ENCODE data around the gene GIGYF1.
"Not testable (repeated sequence)": the region's sequence is repeated elsewhere in the genome, so short reads cannot be mapped to it uniquely, and the experiment has no call there.

GIGYF1 gene

GRCh38 chr7:100671353-100672327, 22.4 kb downstream of the GIGYF1 start:
- DNase-seq: no peak

GRCh38 chr7:100670074-100670473, 24.0 kb downstream of the GIGYF1 start:
- no peak for DNase-seq

DNA sequence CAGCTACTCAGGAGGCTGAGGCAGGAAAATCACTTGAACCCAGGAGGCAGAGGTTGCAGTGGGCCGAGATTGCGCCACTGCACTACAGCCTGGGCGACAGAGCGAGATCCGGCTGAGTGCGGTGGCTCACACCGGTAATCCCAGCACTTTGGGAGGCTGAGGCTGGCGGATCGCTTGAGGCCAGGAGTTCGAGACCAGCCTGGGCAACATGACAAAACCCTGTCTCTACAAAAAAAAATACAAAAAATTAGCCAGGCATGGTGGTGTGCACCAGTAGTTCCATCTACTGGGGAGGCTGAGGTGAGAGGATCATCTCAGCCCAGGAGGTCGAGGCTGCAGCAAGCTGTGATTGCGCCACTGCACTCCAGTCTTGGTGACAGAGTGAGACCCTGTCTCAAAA, 24.9 kb downstream of the GIGYF1 start:
- DNase-seq: not testable (repeated sequence)

DNA sequence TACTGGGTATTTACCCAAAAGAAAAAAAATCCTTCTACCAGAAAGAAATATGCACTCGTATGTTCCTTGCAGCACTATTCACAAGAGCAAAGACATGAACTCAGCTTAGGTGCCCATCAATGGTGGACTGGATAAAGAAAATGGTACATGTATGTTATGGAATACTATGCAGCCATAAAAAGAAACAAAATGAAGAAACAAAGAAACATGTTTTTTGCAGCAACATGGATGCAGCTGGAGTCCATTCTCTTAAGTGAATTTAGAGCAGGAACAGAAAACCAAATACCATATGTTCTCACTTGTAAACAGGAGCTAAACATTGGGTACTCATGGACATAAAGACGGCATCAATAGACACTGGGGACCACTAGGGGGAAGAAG, 26.0 kb downstream of the GIGYF1 start:
- DNase-seq: no peak

DNA sequence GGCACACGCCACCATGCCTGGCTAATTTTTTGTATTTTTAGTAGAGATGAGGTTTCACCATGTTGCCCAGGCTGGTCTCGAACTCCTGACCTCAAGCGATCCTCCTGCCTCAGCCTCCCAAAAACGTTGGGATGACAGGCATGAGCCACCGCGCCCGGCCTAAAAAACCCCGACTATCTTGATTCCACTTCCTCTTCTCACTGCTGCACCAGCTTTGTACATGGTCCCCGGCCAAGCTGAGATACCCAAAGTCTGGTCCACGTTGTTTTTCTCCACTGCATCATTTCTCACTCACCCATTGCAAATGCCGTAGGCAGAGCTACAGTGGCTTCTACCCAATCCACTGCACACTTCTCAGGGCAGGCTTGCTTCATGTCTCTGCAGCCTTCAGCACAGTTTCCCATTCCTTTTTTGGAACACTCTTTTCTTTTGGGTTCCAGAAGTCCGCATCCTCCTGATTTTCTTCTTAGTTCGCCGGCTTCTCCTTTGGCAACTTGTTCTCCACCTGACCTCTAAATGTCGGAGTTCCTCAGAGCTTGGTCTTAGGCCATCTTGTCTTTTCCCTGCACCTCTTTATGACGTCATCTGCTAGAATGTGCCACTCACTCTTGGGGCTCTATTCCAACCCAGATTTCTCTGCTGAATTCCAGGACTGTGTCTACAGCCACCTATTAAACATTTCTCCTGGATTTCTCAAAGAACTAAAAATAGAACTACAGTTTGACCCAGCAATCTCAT, 26.6 kb downstream of the GIGYF1 start:
- DNase-seq: no peak

DNA sequence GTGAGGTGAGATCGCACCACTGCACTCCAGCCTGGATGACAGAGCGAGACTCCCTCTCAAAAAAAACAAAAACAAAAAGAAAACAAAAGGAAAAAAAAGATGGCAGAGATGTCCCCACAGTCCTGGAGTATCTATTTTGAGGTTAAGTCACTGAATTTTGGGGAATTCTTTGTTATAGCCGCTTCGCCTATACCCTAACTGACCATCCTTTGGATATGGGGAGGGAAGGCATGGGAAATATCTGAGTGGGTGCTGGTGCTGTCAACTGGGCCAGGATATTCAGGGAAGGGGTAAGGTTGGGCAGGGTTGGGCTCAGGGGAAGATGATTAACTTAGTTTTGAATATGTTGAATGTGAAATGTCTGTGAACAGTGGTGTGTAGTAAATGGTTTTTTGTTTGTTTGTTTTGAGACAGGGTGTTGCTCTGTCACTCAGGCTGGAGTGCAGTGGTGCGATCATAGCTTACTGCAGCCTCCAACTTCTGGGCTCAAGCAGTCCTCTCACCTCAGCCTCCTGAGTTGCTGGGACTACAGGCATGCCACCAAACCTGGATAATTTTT, 28.8 kb downstream of the GIGYF1 start:
- no peak for DNase-seq

GRCh38 chr7:100662194-100662776, 31.8 kb downstream of the GIGYF1 start:
- not testable (repeated sequence) for DNase-seq

DNA sequence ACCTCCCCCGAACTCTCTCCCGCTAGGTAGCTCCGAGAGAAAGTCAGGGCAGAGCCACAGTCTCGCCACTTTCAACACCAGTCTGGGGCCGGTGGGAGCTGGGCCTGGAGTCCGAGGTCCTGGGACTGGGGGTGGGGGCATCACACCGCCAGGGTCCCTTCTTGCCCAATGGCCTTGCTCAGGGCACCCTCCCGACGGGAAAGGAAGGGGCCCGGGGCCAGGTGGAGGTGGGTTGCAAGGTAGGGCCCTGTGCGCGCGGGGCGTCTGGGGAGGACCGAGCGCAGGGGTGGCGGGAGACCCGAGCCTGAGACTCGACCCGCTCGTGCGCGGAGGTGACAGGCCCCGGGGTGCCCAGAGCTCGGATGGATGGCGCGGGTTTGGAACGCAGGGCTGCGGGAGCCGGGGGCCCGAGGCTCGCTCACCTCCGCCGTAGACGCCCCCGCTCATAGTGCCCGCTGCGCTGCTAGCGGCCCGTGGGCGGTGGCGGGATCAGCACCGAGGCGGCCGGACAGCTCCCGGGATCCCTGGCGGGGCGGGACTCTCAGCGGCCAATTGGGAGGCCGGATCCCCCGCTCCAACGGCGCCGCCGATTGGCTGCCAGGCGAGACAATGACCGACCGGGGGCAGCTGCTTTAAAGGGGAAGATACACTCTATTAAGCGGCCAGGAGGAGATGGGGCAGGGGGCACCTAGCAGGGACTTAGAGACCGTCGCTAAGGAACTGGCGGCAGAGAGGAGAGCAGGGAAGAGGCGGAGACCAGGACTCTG, 38.0 kb downstream of the GIGYF1 start, which contains the start of gene ACTL6B:
Gene ACTL6B (minus strand): TSS at position 541 of the 767 bp plus-strand sequence. CDS start 94 bp downstream, at position 447.
- DNase-seq: peak; percentile 62

- DNase-seq: no peak
Measured at GRCh38 chr7:100654908-100655831, 38.9 kb downstream of the GIGYF1 start.

DNA sequence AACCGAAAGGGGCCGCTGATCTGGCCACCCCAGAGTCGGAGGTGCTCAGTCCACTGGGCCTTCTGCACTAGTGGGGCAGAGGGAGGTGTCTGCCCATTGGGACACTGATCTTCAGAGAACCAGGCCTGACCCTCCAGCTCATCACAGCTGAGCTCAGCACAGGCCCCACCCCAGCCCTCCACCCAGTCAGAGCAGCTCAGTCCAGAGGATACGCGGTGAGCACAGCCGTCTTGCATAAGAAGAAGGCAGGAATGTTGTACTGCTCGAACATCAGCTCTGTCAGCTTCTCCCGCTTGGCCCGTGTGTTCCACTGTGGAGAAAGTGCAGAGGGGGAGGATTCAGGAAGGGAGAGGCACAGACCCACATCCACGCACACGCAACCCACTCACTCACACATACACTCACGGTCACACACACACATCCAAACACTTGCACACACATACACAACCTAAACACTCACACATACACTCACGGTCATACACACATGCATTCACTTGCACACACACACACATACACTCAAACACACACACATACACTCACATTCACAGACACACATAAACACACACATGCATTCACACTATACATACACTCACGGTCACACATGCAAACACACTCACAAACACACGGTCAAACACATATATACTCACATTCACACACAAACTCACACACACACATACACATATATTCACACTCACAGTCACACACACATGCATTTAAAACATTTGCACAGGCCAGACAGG, 44.1 kb downstream of the GIGYF1 start:
- no peak for DNase-seq

DNA sequence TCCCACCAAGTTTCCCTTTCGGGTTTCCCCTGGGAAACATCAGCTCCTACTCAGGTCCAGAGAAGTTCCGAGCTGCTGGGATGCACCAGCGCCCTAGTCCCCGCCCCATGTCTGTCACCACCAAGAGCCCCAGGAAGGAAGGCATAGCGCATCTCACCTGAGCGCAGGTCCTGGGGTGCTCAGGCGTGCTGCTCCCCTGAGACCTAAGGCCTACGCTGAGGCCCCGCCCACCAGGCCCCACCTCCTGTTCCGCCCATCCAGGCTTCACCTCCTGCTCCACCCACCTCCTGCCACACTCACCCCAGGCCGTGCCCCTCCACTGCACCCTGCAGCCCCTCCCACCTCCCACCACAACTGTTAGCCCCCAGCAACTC, 51.5 kb downstream of the GIGYF1 start:
- peak; percentile 32 for DNase-seq

DNA sequence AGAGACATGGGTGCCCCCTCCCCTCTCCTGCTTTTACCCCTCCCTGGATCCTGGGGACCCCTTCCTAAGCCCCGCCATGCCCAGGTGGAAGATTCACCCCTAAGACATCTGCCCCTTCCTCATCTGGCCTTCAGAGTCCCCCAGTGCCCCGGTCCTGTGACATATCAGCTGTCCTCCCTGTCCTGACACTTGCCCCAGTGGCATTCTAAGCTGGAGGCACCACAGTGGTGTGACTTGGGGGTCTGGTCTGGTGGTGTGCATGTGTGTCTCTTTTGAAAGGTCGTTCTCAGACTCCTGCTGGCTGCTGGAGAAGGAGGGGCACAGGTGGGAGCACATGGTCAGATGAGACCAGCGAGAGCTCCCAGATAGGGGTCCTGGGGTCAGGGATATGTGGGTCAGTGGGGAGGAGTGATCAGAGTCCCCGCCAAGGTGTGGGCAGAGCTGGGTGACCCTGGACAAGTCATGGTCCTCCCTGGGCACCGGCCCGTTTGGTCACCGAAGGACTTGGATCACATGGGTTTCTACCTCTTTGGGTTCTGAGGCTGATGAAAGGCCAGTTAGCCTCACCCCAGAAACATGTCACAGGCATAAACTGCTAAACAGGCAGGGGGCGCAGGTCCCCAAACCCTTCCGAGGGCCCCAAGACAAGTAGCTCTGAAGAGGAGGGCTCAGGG, 52.1 kb downstream of the GIGYF1 start:
- no peak for DNase-seq

DNA sequence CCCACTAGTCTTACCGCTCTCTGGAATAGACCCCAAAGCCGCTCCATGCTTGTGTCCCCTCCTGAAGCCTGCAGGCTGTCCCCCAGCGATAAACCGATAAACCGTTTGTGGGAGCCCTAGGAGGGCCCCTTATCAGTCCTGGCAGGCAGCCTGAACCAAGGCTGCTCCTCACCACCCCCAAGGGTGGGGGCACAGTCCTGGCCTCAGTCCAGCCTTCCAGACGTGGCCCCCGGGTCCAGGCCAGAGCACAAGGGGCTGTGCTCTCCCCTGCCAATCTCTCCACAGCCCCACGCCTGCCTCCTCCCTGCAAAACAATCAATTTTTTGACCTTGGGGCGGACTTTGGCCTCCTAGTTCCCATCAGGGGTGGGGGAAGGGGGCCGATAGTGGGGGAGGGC, 52.6 kb downstream of the GIGYF1 start, which contains the start of gene TFR2:
Gene TFR2 (minus strand): TSS at position 90 of the 397 bp plus-strand sequence. CDS start 43 bp downstream, at position 47.
- no peak for DNase-seq

DNA sequence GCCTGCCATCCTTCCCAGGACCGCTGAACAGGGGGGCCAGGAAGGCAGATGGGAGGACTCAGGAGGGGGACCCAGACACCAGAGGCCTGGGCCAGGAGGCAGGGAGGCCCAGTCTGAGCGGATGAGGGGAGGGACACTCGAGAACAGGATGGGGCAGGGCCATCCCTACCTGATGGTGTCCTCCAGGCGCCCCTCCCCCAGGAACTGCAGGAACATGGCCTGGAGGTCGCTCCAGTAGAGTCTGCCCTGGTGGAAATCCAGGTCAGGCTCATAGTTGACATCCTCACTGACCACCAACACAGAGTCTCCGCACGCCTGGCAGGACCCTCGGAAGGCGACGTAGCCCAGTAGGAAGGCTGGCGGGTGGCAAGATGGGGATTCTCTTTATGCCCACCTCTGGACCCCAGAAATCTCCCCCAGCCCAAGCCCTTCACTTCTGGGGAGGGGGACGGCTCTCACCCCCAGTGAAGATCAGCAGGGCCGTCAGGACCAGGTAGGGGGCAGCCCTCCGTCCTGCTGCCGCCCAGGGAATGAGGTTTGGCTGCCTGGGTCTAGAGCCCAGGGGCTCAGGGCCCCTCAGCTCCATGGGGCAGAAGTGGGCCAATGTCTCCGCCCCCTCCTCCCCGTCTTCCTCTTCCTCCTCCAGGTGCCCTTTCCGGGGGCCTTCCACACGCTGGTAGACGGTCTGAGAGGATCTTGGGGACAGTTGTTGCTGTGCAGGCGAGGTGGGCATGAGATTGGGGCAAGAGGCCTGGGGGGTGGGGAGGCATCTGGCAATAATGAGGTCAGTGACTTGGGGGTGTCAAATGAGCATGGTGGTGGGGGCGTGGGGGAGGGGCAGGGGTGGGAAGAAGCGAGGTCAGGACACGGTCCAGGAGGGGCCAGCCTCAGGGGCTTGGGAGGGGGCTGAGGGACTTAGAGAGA, 53.3 kb downstream of the GIGYF1 start:
- no peak for DNase-seq

GRCh38 chr7:100639995-100640516, 54.0 kb downstream of the GIGYF1 start:
- no peak for DNase-seq

DNA sequence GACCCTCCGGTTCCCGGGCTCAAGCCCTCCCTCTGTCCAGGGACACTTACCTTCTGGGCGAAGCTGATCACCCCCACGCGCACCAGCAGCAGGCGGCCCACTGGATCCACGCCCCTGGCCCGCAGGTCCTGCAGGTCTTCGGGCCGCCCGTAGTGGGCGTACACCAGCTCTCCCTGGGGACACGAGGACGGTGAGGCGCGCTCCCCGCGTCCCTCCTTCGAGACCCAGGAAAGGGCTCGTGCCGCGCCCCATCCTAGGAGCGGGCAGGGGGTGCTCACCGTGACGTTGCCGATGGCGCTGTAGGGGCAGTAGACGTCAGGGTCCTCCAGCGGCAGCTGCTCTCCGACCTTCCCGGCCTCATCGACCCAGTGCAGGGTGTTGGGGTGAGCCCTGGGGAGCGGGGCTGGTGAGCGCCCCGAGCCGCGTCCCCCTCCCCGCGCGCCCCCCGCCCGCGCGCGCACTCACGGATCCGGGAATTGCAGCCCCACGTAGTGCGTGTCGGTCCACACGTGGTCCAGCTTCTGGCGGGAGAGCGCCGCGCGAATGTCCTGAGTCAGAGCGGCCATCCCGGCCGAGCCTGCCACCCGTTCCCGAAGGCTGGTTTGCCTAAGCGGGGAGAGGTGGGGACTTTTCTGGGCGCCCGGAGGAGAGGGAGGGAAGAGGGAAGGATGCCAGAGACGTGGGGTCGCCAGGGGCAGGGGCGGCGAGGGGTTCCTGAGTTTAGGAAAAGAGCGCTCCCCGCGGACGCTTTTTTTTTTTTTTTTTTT, 60.9 kb downstream of the GIGYF1 start:
- peak; percentile 81 for DNase-seq

DNA sequence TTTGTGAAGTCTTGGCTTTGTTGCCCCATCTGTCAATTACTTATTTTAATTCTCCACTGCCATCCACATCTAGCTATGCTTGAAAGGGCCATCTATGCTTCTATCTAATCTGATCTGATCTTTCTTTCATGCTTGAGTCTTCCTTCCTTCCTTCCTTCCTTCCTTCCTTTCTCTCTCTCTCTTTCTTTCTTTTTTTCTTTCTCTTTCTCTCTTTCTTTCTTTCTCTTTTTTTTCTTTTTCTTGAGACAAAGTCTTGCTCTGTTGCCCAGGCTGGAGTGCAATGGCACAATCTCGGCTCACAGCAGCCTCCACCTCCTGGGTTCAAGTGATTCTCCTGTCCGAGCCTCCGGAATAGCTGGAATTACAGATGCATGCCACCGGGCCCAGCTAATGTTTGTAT, 64.0 kb downstream of the GIGYF1 start:
- DNase-seq: no peak

All from activated CD4-positive, alpha-beta T cell treated with anti-CD3 and anti-CD28 coated beads, Interleukin-2, Interleukin-6, amounts not matched to agents 100 ng/mL and 50 ng/mL, durations not matched to agents 16 hours and 8 hours (primary cell).